Measurements from ENCODE around the gene TBC1D23. TPM values are rescaled to one million over a fixed set of nuclear protein-coding genes. Genes with fewer than 3 reads are reported as not detected.

Gene TBC1D23
- polyA plus RNA-seq, 1 of the 3 experiments (the other 2 are of a cell fraction), result 6.7 TPM

DNA sequence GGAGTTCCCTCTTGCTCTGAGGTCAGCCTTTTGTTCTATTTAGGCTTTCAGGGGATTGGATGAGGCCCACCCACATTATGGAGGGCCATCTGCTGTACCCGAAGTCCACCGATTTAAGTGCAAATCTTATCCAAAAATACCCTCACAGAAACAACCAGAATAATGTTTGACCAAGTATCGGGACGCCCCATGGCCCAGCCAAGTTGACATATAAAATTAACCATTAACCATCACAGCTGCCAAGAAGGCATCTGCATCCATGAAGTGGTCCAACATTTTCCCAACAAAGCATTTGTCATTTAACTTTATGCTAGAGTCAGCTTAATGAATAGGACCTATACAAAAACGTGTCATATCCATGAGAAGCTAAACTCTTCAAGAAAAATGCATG is 46.2 kb upstream of the TBC1D23 start:
- ChIA-PET CTCF (no interaction called here), POLR2A (no interaction called here)
- no peaks in the 10 kb centered on the region for H3K9me2 ChIP-seq
- H4K20me1 ChIP-seq (ENCODE audit: insufficient read depth), result no peaks in the 10 kb centered on the region
- 87% methylated on average over 5 of the region's 5 CpGs for WGBS (ENCODE audit: low lambda C conversion rate)
- H3K9ac ChIP-seq, result no peak overlapping the region
- no peaks in the 10 kb centered on the region for H3K9me3 ChIP-seq
- TF ChIP-seq, protein P1, sequence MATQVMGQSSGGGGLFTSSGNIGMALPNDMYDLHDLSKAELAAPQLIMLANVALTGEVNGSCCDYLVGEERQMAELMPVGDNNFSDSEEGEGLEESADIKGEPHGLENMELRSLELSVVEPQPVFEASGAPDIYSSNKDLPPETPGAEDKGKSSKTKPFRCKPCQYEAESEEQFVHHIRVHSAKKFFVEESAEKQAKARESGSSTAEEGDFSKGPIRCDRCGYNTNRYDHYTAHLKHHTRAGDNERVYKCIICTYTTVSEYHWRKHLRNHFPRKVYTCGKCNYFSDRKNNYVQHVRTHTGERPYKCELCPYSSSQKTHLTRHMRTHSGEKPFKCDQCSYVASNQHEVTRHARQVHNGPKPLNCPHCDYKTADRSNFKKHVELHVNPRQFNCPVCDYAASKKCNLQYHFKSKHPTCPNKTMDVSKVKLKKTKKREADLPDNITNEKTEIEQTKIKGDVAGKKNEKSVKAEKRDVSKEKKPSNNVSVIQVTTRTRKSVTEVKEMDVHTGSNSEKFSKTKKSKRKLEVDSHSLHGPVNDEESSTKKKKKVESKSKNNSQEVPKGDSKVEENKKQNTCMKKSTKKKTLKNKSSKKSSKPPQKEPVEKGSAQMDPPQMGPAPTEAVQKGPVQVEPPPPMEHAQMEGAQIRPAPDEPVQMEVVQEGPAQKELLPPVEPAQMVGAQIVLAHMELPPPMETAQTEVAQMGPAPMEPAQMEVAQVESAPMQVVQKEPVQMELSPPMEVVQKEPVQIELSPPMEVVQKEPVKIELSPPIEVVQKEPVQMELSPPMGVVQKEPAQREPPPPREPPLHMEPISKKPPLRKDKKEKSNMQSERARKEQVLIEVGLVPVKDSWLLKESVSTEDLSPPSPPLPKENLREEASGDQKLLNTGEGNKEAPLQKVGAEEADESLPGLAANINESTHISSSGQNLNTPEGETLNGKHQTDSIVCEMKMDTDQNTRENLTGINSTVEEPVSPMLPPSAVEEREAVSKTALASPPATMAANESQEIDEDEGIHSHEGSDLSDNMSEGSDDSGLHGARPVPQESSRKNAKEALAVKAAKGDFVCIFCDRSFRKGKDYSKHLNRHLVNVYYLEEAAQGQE (IDR thresholded peaks at IDR 0.05; ENCODE audit: low read depth, low read length), result no peak
- H3K79me2 ChIP-seq (ENCODE audit: insufficient read depth), result no peaks in the 10 kb centered on the region
- H3K4me2 ChIP-seq, result no peak overlapping the region
- no peak overlapping the region for H3K4me3 ChIP-seq (ENCODE audit: low read depth in 2 of 2, low read length in 1 of 2)
- H2AFZ ChIP-seq (ENCODE audit: low read depth), result no peak overlapping the region
- no peaks in the 10 kb centered on the region for H3K27me3 ChIP-seq (ENCODE audit: insufficient read depth)
- no peaks in the 10 kb centered on the region; a peak in 2 of 4 replicates for H3K4me1 ChIP-seq (ENCODE audit: control insufficient read depth in 1 of 2, insufficient read depth in 2 of 2, low read depth in 1 of 2, low read length in 1 of 2)
- DNase-seq, result no peak
- H3K27ac ChIP-seq (ENCODE audit: low read depth in 2 of 2, low read length in 1 of 2), result no peak overlapping the region
- H3F3A ChIP-seq (replicated peaks; ENCODE audit: insufficient read depth), result peaks cover 4% of the 10 kb centered on the region
- H3K36me3 ChIP-seq (replicated peaks in 1 of 2; ENCODE audit: control insufficient read depth in 1 of 2, insufficient read depth in 2 of 2, low read length in 1 of 2), result no peaks in the 10 kb centered on the region

DNA sequence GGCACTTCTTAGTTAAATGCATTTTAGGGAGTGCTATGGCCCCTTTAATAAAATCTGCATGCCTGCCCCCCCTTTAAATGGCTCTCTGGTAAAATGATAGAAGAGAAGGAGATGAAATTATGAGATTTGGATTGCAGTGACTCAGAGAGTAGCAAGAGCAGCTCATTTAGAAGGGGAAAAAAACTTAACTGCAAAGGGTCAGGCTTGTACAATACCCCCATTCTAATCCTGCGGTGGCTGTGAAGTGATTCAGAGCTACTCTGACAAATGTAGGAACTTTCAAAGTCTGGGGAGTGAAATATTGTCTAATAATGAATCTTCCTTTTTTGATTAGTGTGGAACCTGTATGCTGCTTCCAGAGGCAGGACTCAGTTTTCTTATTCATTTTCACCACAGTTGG is 44.1 kb upstream of the TBC1D23 start:
- Histone ChIP-seq H3K4me1 (ENCODE audit: control insufficient read depth in 1 of 2, insufficient read depth in 2 of 2, low read depth in 1 of 2, low read length in 1 of 2) (no peaks in the 10 kb centered on the region; a peak in 1 of 4 replicates), H3K36me3 (replicated peaks in 1 of 2; ENCODE audit: control insufficient read depth in 1 of 2, insufficient read depth in 2 of 2, low read length in 1 of 2) (no peaks in the 10 kb centered on the region), H2AFZ (ENCODE audit: low read depth) (no peak overlapping the region), H3F3A (replicated peaks; ENCODE audit: insufficient read depth) (peaks cover 4% of the 10 kb centered on the region), H3K9ac (no peak overlapping the region), H3K27me3 (ENCODE audit: insufficient read depth) (no peaks in the 10 kb centered on the region), H3K4me3 (ENCODE audit: low read depth in 2 of 2, low read length in 1 of 2) (no peak overlapping the region), H3K4me2 (no peak overlapping the region), H4K20me1 (ENCODE audit: insufficient read depth) (no peaks in the 10 kb centered on the region), H3K79me2 (ENCODE audit: insufficient read depth) (no peaks in the 10 kb centered on the region), H3K9me3 (no peaks in the 10 kb centered on the region), H3K27ac (ENCODE audit: low read depth in 2 of 2, low read length in 1 of 2) (peak overlapping the region in 1 of 2 experiments; percentile 41; a peak in 1 of 4 replicates), H3K9me2 (no peaks in the 10 kb centered on the region)
- 5% methylated on average over 1 of the region's 1 CpG for WGBS (ENCODE audit: low lambda C conversion rate)
- DNase-seq, result no peak
- ChIA-PET CTCF (no interaction called here), POLR2A (no interaction called here)
- TF ChIP-seq TEAD4 (IDR thresholded peaks at IDR 0.05; ENCODE audit: borderline replicate concordance, insufficient read depth), result no peak
- no peak for TF ChIP-seq RFX5 (IDR thresholded peaks at IDR 0.05; ENCODE audit: low read length)
- no peak for TF ChIP-seq POLR2AphosphoS5 (IDR thresholded peaks at IDR 0.05; ENCODE audit: low read depth, low read length)
- TF ChIP-seq, protein P2, sequence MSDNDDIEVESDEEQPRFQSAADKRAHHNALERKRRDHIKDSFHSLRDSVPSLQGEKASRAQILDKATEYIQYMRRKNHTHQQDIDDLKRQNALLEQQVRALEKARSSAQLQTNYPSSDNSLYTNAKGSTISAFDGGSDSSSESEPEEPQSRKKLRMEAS (IDR thresholded peaks at IDR 0.05; ENCODE audit: low read depth), result no peak
- peak; percentile 50; the same call in 1 of the 2 replicates for TF ChIP-seq FOSL2 (IDR thresholded peaks at IDR 0.05; ENCODE audit: borderline replicate concordance, low read depth)
- no peak for TF ChIP-seq MEF2A (IDR thresholded peaks at IDR 0.05; ENCODE audit: borderline replicate concordance, low read depth)
- TF ChIP-seq, protein P3, sequence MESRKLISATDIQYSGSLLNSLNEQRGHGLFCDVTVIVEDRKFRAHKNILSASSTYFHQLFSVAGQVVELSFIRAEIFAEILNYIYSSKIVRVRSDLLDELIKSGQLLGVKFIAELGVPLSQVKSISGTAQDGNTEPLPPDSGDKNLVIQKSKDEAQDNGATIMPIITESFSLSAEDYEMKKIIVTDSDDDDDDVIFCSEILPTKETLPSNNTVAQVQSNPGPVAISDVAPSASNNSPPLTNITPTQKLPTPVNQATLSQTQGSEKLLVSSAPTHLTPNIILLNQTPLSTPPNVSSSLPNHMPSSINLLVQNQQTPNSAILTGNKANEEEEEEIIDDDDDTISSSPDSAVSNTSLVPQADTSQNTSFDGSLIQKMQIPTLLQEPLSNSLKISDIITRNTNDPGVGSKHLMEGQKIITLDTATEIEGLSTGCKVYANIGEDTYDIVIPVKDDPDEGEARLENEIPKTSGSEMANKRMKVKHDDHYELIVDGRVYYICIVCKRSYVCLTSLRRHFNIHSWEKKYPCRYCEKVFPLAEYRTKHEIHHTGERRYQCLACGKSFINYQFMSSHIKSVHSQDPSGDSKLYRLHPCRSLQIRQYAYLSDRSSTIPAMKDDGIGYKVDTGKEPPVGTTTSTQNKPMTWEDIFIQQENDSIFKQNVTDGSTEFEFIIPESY (IDR thresholded peaks at IDR 0.05; ENCODE audit: borderline replicate concordance, low read depth), result no peak
- no peak for TF ChIP-seq EZH2phosphoT487 (IDR thresholded peaks at IDR 0.05; ENCODE audit: borderline replicate concordance, low read depth)
- 0 out of 2 replicates have a peak, but pooled peaks have one; percentile 20 for TF ChIP-seq TCF12 (IDR thresholded peaks at IDR 0.05)
- TF ChIP-seq JUND (IDR thresholded peaks at IDR 0.05), result peak; percentile 25; the same call in 1 of the 2 replicates
- TF ChIP-seq TAF1 (IDR thresholded peaks at IDR 0.05; ENCODE audit: borderline replicate concordance, low read depth, low read length), result no peak
- TF ChIP-seq RCOR1 (IDR thresholded peaks at IDR 0.05; ENCODE audit: low read length), result no peak
- TF ChIP-seq SIN3A (IDR thresholded peaks at IDR 0.05; ENCODE audit: borderline replicate concordance, low read depth, low read length), result no peak
- TF ChIP-seq SMC3 (IDR thresholded peaks at IDR 0.05; ENCODE audit: low read depth, low read length), result no peak
- TF ChIP-seq FOXJ3 (CRISPR knock-in tag; IDR thresholded peaks at IDR 0.05), result no peak
- TF ChIP-seq, protein P4, sequence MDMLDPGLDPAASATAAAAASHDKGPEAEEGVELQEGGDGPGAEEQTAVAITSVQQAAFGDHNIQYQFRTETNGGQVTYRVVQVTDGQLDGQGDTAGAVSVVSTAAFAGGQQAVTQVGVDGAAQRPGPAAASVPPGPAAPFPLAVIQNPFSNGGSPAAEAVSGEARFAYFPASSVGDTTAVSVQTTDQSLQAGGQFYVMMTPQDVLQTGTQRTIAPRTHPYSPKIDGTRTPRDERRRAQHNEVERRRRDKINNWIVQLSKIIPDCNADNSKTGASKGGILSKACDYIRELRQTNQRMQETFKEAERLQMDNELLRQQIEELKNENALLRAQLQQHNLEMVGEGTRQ (IDR thresholded peaks at IDR 0.05; ENCODE audit: borderline replicate concordance, low read depth, low read length), result no peak
- no peak for TF ChIP-seq GABPA (IDR thresholded peaks at IDR 0.05; ENCODE audit: low read depth)
